Endometrium (tissue), 2 donors: ENCODE measurements around the gene SERPINI2.

Source experiments
- FAIRE-seq: peaks from 2 replicates; lab custom pipeline; 2012; peaks lifted over from hg19 to GRCh38; lab: Jason Lieb, UNC
- donor health status: control.
- donor health status: control.

The SERPINI2 gene

GRCh38 chr3:167473863-167474262 lies at the start of gene SERPINI2:
SERPINI2 (minus strand) TSS chr3:167474042; CDS start chr3:167471834, 2,208 bp downstream.
- FAIRE-seq, result no peak

- no peak for FAIRE-seq
These were observed 47.1 kb upstream of the SERPINI2 start for GRCh38 chr3:167521006-167521355.

GRCh38 chr3:167520266-167521005 lies 46.6 kb upstream of the SERPINI2 start:
- FAIRE-seq, result no peak

- no peak for FAIRE-seq
These were observed 34.1 kb upstream of the SERPINI2 start for GRCh38 chr3:167507954-167508353.

GRCh38 chr3:167502401-167502800 lies 28.6 kb upstream of the SERPINI2 start:
- no peak for FAIRE-seq

GRCh38 chr3:167501941-167502340 lies 28.1 kb upstream of the SERPINI2 start:
- FAIRE-seq, result no peak

GRCh38 chr3:167497903-167498302 lies 24.1 kb upstream of the SERPINI2 start:
- FAIRE-seq, result no peak

GRCh38 chr3:167493244-167493643 lies 19.4 kb upstream of the SERPINI2 start:
- no peak for FAIRE-seq

GRCh38 chr3:167491621-167492020 lies 17.8 kb upstream of the SERPINI2 start:
- no peak for FAIRE-seq

GRCh38 chr3:167489571-167489970 lies 15.7 kb upstream of the SERPINI2 start:
- no peak for FAIRE-seq

- no peak for FAIRE-seq
These were observed 13.7 kb upstream of the SERPINI2 start for GRCh38 chr3:167487556-167487955.

- FAIRE-seq, result no peak
These were observed 10.7 kb upstream of the SERPINI2 start for GRCh38 chr3:167484551-167484950.

- FAIRE-seq, result no peak
These were observed 10.1 kb upstream of the SERPINI2 start for GRCh38 chr3:167483708-167484475.

GRCh38 chr3:167481164-167481563 lies 7.3 kb upstream of the SERPINI2 start:
- no peak for FAIRE-seq

GRCh38 chr3:167480748-167481147 lies 6.9 kb upstream of the SERPINI2 start:
- FAIRE-seq, result no peak

- no peak for FAIRE-seq
These were observed 4.5 kb downstream of the SERPINI2 start for GRCh38 chr3:167469381-167469780.

- FAIRE-seq, result no peak
These were observed 5.8 kb downstream of the SERPINI2 start for GRCh38 chr3:167467848-167468611.

- FAIRE-seq, result no peak
These were observed 6.9 kb downstream of the SERPINI2 start for GRCh38 chr3:167466966-167467365.

GRCh38 chr3:167456157-167456799 lies 17.6 kb downstream of the SERPINI2 start:
- FAIRE-seq, result no peak

GRCh38 chr3:167453815-167454214 lies 20.0 kb downstream of the SERPINI2 start:
- no peak for FAIRE-seq

- no peak for FAIRE-seq
These were observed 22.6 kb downstream of the SERPINI2 start for GRCh38 chr3:167451282-167451681.

GRCh38 chr3:167450675-167451074 lies 23.2 kb downstream of the SERPINI2 start:
- no peak for FAIRE-seq
